ENCODE data around the gene FIBIN. TPM values are rescaled to one million over a fixed set of nuclear protein-coding genes. Genes with fewer than 3 reads are reported as not detected.

Gene FIBIN
- total and polyA plus RNA-seq, 2 experiments from 2014 or later = 0.21 to 0.66 TPM

GRCh38 chr11:26994631-26995095, 751 bp downstream of the FIBIN start (continued):
- TF ChIP-seq ETS1 (IDR thresholded peaks at IDR 0.05) = no peak
- TF ChIP-seq ZNF331 (CRISPR knock-in tag; IDR thresholded peaks at IDR 0.05; ENCODE audit: low read depth) = no peak
- no peak for TF ChIP-seq EZH2 (IDR thresholded peaks at IDR 0.05; ENCODE audit: low read depth, unreplicated experiment)

GRCh38 chr11:26995701-26996460, 2.0 kb downstream of the FIBIN start:
- H3K9me2 ChIP-seq (ENCODE audit: insufficient read depth) = peaks cover 5% of the 10 kb centered on the region; the same call in 1 of the 2 replicates
- Mint-ChIP-seq H3K27ac (no peak overlapping the region), H3K4me1 (peaks cover 2% of the 10 kb centered on the region; the same call in 2 of the 3 replicates), H3K4me3 (no peak overlapping the region), H3K9me3 (no peaks in the 10 kb centered on the region), H3K27me3 (ENCODE audit: insufficient read depth, low read depth, poor library complexity) (peaks cover 4% of the 10 kb centered on the region), H3K36me3 (ENCODE audit: low read depth) (no peaks in the 10 kb centered on the region)
- H3K4me3 ChIP-seq = no peak overlapping the region
- no peaks in the 10 kb centered on the region for H3K36me3 ChIP-seq (ENCODE audit: insufficient read depth)
- H4K20me1 ChIP-seq (replicated peaks; ENCODE audit: insufficient read depth) = no peaks in the 10 kb centered on the region
- H3K27me3 ChIP-seq (ENCODE audit: insufficient read depth) = peaks cover 13% of the 10 kb centered on the region
- H3F3A ChIP-seq (replicated peaks; ENCODE audit: low read depth) = no peaks in the 10 kb centered on the region
- no peak overlapping the region for H3K27ac ChIP-seq (ENCODE audit: low read depth)
- no peak for ATAC-seq
- H2AFZ ChIP-seq = no peak overlapping the region
- H3K4me1 ChIP-seq (ENCODE audit: insufficient read depth) = no peaks in the 10 kb centered on the region
- H3K79me2 ChIP-seq (replicated peaks; ENCODE audit: insufficient read depth) = no peaks in the 10 kb centered on the region
- no peak overlapping the region for H3K4me2 ChIP-seq
- no peak for DNase-seq (ENCODE audit: low spot score)
- TF ChIP-seq, protein P1, sequence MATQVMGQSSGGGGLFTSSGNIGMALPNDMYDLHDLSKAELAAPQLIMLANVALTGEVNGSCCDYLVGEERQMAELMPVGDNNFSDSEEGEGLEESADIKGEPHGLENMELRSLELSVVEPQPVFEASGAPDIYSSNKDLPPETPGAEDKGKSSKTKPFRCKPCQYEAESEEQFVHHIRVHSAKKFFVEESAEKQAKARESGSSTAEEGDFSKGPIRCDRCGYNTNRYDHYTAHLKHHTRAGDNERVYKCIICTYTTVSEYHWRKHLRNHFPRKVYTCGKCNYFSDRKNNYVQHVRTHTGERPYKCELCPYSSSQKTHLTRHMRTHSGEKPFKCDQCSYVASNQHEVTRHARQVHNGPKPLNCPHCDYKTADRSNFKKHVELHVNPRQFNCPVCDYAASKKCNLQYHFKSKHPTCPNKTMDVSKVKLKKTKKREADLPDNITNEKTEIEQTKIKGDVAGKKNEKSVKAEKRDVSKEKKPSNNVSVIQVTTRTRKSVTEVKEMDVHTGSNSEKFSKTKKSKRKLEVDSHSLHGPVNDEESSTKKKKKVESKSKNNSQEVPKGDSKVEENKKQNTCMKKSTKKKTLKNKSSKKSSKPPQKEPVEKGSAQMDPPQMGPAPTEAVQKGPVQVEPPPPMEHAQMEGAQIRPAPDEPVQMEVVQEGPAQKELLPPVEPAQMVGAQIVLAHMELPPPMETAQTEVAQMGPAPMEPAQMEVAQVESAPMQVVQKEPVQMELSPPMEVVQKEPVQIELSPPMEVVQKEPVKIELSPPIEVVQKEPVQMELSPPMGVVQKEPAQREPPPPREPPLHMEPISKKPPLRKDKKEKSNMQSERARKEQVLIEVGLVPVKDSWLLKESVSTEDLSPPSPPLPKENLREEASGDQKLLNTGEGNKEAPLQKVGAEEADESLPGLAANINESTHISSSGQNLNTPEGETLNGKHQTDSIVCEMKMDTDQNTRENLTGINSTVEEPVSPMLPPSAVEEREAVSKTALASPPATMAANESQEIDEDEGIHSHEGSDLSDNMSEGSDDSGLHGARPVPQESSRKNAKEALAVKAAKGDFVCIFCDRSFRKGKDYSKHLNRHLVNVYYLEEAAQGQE (IDR thresholded peaks at IDR 0.05; ENCODE audit: unreplicated experiment) = no peak
- TF ChIP-seq, protein P2, sequence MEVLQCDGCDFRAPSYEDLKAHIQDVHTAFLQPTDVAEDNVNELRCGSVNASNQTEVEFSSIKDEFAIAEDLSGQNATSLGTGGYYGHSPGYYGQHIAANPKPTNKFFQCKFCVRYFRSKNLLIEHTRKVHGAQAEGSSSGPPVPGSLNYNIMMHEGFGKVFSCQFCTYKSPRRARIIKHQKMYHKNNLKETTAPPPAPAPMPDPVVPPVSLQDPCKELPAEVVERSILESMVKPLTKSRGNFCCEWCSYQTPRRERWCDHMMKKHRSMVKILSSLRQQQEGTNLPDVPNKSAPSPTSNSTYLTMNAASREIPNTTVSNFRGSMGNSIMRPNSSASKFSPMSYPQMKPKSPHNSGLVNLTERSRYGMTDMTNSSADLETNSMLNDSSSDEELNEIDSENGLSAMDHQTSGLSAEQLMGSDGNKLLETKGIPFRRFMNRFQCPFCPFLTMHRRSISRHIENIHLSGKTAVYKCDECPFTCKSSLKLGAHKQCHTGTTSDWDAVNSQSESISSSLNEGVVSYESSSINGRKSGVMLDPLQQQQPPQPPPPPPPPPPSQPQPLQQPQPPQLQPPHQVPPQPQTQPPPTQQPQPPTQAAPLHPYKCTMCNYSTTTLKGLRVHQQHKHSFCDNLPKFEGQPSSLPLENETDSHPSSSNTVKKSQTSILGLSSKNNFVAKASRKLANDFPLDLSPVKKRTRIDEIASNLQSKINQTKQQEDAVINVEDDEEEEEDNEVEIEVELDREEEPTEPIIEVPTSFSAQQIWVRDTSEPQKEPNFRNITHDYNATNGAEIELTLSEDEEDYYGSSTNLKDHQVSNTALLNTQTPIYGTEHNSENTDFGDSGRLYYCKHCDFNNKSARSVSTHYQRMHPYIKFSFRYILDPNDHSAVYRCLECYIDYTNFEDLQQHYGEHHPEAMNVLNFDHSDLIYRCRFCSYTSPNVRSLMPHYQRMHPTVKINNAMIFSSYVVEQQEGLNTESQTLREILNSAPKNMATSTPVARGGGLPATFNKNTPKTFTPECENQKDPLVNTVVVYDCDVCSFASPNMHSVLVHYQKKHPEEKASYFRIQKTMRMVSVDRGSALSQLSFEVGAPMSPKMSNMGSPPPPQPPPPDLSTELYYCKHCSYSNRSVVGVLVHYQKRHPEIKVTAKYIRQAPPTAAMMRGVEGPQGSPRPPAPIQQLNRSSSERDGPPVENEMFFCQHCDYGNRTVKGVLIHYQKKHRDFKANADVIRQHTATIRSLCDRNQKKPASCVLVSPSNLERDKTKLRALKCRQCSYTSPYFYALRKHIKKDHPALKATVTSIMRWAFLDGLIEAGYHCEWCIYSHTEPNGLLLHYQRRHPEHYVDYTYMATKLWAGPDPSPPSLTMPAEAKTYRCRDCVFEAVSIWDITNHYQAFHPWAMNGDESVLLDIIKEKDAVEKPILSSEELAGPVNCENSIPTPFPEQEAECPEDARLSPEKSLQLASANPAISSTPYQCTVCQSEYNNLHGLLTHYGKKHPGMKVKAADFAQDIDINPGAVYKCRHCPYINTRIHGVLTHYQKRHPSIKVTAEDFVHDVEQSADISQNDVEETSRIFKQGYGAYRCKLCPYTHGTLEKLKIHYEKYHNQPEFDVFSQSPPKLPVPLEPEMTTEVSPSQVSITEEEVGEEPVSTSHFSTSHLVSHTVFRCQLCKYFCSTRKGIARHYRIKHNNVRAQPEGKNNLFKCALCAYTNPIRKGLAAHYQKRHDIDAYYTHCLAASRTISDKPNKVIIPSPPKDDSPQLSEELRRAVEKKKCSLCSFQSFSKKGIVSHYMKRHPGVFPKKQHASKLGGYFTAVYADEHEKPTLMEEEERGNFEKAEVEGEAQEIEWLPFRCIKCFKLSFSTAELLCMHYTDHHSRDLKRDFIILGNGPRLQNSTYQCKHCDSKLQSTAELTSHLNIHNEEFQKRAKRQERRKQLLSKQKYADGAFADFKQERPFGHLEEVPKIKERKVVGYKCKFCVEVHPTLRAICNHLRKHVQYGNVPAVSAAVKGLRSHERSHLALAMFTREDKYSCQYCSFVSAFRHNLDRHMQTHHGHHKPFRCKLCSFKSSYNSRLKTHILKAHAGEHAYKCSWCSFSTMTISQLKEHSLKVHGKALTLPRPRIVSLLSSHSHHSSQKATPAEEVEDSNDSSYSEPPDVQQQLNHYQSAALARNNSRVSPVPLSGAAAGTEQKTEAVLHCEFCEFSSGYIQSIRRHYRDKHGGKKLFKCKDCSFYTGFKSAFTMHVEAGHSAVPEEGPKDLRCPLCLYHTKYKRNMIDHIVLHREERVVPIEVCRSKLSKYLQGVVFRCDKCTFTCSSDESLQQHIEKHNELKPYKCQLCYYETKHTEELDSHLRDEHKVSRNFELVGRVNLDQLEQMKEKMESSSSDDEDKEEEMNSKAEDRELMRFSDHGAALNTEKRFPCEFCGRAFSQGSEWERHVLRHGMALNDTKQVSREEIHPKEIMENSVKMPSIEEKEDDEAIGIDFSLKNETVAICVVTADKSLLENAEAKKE (CRISPR knock-in tag; IDR thresholded peaks at IDR 0.05) = no peak
- no peak for TF ChIP-seq POLR2AphosphoS5 (IDR thresholded peaks at IDR 0.05; ENCODE audit: low read depth)
- no peak for TF ChIP-seq CTCF (conservative IDR thresholded peaks at IDR 0.05; ENCODE audit: low read depth in 2 of 2)
- no peak for TF ChIP-seq STAT1 (IDR thresholded peaks at IDR 0.05; ENCODE audit: unreplicated experiment)
- no peak for TF ChIP-seq CREB1 (CRISPR knock-in tag; IDR thresholded peaks at IDR 0.05; ENCODE audit: low read depth)
- no peak for TF ChIP-seq ZNF331 (CRISPR knock-in tag; IDR thresholded peaks at IDR 0.05; ENCODE audit: low read depth)
- TF ChIP-seq NANOG (IDR thresholded peaks at IDR 0.05; ENCODE audit: borderline replicate concordance) = no peak
